Fibroblast of the aortic adventitia (primary cell): ENCODE measurements around the gene IGSF11. TPM values are rescaled to one million over a fixed set of nuclear protein-coding genes. Genes with fewer than 3 reads are reported as not detected.

Experiments used
- DNase-seq: peaks from one replicate; pipeline ENCODE4 v3.0.0-alpha.2; 2010; ENCODE audit warnings: low read depth
- H3K4me3 ChIP-seq: 2 replicates; pipeline ENCODE4 v1.5.1; 2011; ENCODE audit warnings: low read depth, mild to moderate bottlenecking, control low read depth, low read length, moderate library complexity
- CTCF ChIP-seq: IDR thresholded peaks from 2 replicates; pipeline ENCODE4 v1.5.1; 2011; ENCODE audit warnings: mild to moderate bottlenecking, low read length, control low read depth, inconsistent platforms; ENCODE audit not compliant: insufficient read depth
- total RNA-seq: library from RNA; depleted of rRNA; stranded (reverse); fragments of >200 nt; gene quantifications from 2 replicates; pipeline ENCODE4 v1.2.3, GENCODE V29; 2012; ENCODE audit warnings: low replicate concordance

Gene IGSF11
- total RNA-seq, 1 donor: not detected

DNA sequence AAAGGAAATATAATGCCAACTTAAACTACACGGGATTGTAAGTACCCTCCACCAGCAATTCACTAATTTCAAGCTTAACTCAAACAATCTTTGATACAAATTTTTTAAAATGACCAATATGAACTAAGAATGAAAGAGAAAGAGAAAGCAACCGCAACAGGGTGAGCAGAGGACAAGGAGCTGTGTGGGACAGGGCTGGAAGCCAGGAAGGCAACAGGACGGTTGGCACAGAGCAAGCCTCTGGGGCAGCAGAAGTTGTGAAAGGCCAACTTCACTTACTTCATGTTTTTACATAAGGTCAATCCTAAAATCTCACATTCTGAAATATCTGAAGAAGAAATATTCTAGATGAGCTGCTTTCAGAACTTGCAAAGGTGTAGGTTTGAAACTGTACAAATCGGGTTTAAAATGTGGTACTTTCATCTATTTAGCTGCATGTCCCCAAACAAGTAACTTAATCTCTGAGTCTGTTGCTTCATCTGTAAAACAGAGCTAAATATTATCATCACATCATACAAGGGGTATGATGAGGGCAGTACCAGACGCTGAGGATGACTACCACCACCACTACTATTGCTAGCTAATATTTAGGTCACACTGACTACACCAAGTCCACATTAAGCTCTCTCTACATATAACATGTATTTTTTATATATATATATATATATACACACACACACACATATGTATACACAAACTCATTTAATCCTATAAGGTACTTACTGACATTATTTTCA, 101.7 kb downstream of the IGSF11 start:
- no peak for TF ChIP-seq CTCF
- no peak overlapping the region for H3K4me3 ChIP-seq
- DNase-seq: no peak

DNA sequence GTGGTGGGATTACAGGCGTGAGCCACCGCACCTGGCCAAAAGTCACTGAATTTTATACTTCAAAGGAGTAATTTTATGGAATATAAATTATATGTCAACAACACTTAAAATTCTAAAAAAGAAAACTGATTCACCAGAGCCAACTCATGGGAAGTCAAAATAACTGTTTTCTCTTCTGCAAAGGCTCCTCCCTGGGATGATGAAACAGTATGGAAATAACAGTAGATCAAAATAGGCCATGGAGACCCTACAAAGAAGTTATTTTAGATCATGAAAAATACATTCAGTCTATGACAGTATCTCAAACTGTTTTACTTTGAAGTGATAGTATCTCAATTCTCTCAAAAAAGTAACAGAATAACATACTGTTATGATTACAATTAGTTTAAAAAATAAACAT, 102.7 kb downstream of the IGSF11 start:
- DNase-seq: no peak
- TF ChIP-seq CTCF: no peak

DNA sequence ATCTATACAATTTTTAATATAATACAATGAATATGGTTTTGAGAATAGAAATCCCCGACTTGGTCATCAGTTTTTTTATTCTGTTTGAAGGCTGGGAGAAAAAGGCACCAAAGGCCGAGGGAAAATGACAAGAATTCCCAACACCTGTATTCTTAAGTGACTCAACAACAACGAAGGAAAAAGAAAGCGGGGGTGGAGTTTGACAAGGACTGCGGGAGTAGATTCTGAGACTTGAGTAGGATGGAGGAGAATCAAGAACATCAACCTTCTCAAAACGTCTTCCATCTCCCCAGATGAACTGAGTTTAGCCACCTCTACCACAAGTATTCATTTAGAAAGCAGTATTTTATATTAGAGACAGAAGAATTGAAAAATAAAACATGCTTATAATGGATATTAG, 107.2 kb downstream of the IGSF11 start:
- TF ChIP-seq CTCF: no peak
- no peak overlapping the region for H3K4me3 ChIP-seq
- DNase-seq: no peak

More for the DNA sequence above, 102.7 kb downstream of the IGSF11 start:
- no peak overlapping the region for H3K4me3 ChIP-seq

GRCh38 chr3:118912188-118912587, 122.5 kb downstream of the IGSF11 start:
- no peak for DNase-seq
- TF ChIP-seq CTCF: no peak
- no peak overlapping the region for H3K4me3 ChIP-seq

- TF ChIP-seq CTCF: no peak
- H3K4me3 ChIP-seq: no peak overlapping the region
- no peak for DNase-seq
These were observed 124.3 kb downstream of the IGSF11 start for GRCh38 chr3:118910332-118910731.

DNA sequence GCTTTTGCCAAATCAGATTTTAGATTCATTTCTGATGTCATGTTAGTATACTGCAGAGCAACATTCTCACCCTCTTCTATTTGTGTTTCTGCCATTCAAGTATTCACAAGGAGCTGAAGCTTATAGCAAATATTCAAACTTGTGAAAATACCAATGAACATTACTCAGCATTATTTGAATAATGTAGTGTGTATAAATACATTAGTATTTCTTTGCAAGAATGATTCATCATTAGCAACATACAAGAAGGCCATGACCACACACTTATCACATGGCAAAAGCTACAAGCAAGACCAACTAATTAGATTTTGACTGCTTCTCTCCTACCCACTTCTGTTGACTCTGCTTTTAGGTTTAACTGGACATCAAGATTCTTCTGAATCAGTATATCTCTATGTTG, 124.9 kb downstream of the IGSF11 start:
- no peak for DNase-seq
- TF ChIP-seq CTCF: no peak
- no peak overlapping the region for H3K4me3 ChIP-seq

DNA sequence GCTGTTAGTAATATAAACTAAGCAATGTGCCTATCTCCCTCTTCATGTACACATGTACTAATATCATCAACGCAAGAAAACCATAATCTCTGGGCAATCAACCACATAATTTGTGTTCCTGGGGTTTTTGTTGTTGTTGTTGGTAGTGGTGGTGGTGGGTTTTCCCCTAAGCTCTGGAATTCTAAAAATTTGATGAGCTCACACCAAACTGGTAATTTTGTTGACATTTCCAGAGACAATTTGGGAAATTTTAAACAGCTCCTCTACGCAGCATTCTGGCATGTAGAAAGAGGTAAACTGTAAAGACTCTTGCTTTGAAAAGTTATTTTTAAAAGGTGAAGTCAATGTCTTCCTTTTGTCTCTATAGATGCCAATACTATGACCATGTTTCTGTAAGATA, 126.7 kb downstream of the IGSF11 start:
- no peak overlapping the region for H3K4me3 ChIP-seq
- no peak for TF ChIP-seq CTCF
- DNase-seq: no peak
